Endothelial cell of umbilical vein (primary cell): Measurements from ENCODE around the gene ZNF311.
"Not testable (repeated sequence)": the region's sequence is repeated elsewhere in the genome, so short reads cannot be mapped to it uniquely, and the experiment has no call there.

Source experiments
- CTCF ChIP-seq, 2 donors: IDR thresholded peaks; 1 replicate in 1 of 2; 2 replicates in 1 of 2; pipeline ENCODE4 v1.5.1; 2011; ENCODE audit warnings: low read length in 2 of 2, mild to moderate bottlenecking in 2 of 2, moderate library complexity in 2 of 2, control low read depth in 1 of 2, inconsistent platforms in 1 of 2, low read depth in 1 of 2; ENCODE audit not compliant: insufficient read depth in 1 of 2; ENCODE audit errors: extremely low read depth in 1 of 2
- MAX ChIP-seq: IDR thresholded peaks from 2 replicates; pipeline ENCODE4 v1.6.1; 2011; ENCODE audit not compliant: insufficient read depth, insufficient read length
- POLR2A ChIP-seq: IDR thresholded peaks from 2 replicates; pipeline ENCODE4 v1.6.1; 2012; ENCODE audit warnings: low read depth, mild to moderate bottlenecking, control low read depth, low read length
- POLR2AphosphoS5 ChIP-seq: IDR thresholded peaks from 2 replicates; pipeline ENCODE4 v1.6.1; 2012; ENCODE audit warnings: low read depth, mild to moderate bottlenecking, control low read depth, low read length, moderate library complexity; ENCODE audit not compliant: insufficient read depth

GRCh38 chr6:28949656-28950195, 55.4 kb downstream of the ZNF311 start:
- TF ChIP-seq CTCF (IDR thresholded peaks at IDR 0.05; ENCODE audit: extremely low read depth in 1 of 2, insufficient read depth in 1 of 2, low read depth in 1 of 2, low read length in 2 of 2); POLR2AphosphoS5; POLR2A; MAX: not testable (repeated sequence)
